ENCODE results near the gene PPP1R13L.
"Not testable (repeated sequence)": the region's sequence is repeated elsewhere in the genome, so short reads cannot be mapped to it uniquely, and the experiment has no call there.

The PPP1R13L gene

DNA sequence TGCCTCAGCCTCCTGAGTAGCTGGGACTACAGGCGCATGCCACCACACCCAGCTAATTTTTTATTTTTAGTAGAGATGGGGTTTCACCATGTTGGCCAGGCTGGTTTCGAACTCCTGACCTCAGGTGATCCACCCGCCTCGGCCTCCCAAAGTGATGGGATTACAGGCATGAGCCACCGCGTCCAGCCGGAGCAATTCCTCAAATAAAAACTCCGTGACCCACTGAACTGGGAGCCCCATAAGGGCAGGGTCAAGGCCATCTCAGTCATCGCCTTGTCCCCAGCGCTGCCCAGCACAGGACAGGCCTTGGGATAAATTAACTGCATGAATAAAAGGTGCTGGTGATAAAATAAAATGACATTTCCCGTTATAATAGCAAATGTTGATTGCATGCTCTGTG lies 25.0 kb upstream of the PPP1R13L start:
- not testable (repeated sequence) for DNase-seq

DNA sequence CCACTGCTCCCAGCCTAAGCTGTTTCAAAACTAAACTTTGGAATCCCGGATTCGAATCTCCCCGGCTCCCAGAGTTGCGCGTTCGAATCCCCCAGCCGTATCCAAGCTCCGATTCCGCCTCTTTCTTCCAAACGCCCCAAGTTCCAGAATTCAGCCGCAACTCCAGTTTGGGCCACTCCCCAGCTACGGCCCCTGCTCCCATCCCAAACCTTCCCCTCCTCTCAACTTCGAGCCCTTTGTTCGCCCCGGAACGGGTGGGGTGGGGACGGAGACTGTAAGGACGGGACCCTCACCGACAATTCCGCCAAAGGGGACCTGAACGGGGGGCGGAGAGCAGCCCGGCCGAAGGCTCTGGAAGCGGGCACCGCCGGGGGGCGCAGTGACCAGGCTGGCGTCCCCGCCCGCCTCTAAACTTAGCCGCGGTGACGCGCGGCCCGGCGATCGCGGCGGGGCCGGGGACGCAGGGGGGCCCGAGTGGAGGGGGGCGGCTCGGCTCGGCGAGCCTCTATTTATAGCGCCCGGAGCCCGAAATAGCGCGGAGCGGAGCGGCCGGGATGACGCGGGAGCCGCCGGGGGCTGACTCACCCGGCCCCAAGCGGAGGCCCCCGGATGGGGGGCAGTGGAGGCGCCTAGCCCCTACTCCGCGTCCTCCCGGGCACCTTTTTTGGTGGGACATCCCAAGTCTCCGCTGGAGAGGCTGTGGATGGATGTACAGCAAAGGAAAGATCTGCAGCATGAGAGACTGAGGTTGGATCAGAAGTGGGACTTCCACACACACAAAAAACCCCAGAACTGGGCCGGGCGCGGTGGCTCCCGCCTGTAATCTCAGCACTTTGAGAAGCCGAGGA lies 23.7 kb upstream of the PPP1R13L start:
- DNase-seq, result peak; percentile 72

DNA sequence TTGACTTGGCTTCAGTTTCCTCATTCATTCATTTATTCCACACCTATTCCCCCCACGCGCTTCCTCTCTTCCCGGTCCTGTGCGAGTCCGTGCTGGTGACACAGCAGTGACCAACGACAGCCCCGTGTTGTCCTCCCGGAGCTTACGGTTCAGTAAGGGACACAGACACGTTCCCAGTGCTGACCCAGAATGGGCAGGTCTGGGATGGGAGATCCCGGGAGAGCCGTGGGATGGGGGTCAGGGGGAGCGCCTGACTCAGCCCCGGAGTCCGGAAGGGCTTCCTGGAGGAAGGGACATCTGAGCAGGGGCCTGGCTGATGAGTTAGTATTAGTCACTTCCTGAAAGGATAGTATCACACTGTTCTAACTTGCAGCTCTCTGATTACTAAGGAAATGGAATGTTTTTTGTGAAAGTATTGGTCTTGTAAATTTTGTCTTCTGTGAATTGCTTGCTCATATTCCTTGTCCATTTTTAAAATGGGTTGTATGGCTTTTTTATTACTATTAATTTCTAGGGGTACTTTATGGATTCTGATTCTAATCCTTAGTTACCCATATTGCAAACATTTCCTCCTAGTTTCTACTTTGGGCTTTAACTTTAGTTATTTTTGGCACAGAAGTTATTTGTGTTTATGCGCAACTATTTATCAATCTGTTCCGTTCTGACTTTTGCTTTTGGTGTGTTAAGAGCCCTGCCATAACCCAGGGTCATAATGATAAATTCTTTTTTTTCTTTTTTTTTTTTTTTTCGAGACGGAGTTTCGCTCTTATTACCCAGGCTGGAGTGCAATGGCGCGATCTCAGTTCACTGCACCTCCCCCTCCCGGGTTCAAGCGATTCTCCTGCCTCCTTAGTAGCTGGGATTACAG lies 19.6 kb upstream of the PPP1R13L start:
- DNase-seq, result peak; percentile 59

DNA sequence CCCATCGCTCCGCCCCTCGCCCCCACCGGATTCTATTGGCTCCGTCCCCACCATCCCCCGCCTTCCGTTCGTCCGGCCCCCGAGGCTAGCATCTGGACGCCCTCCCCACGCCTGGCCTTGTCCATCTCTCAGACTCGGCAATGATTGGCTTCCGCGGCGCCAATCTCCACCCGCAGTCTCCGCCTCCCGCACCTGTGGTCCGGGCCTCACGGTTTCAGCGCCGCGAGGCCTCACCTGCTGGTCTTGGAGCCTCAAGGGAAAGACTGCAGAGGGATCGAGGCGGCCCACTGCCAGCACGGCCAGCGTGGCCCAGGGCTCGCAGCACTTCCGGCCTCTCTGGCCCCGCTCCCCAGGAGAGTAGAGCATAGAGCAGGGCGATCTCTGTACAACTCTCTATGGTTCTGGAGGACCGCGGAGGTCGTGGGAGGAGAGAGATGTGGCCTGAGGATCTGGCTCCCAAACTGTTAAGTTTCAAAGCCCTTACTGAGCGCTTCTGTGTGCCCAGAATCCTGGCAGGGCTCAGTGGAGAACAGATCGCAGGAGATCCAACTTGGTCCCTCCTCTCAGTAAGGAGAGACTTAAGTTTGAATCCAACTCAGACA lies 18.8 kb upstream of the PPP1R13L start, which contains the start of gene ERCC1:
Gene ERCC1, minus strand, starts transcription at position 329 of the 602 bp plus-strand sequence. CDS start 543 bp downstream, outside the sequence.
- DNase-seq, result peak; percentile 94

DNA sequence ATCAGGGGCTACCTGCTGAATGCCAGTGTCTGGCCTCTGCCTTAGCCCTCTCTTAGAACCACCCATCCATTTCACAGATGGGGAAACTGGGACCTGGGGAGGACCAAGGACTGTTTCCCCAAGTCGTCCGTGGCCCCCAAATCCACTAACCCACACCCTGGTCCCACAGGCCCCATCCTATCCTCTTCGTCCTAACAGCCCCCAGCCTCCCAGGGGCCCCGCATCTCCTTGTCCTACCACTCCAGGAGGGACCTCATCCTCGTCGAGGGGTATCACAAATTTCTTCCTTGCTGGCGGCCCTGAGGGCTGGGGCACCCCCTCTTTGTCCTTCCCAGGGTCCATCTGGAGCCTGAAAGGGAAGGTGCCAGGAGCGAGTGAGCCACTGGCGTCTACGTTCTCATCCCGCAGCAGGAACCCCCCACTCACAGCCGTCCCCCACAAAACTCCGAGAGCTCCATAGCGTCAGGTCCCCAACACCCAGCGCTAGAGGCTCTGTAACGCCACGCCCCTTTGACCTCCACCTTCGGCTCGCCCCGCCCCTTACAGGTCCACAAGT lies 18.2 kb upstream of the PPP1R13L start:
- no peak for DNase-seq

DNA sequence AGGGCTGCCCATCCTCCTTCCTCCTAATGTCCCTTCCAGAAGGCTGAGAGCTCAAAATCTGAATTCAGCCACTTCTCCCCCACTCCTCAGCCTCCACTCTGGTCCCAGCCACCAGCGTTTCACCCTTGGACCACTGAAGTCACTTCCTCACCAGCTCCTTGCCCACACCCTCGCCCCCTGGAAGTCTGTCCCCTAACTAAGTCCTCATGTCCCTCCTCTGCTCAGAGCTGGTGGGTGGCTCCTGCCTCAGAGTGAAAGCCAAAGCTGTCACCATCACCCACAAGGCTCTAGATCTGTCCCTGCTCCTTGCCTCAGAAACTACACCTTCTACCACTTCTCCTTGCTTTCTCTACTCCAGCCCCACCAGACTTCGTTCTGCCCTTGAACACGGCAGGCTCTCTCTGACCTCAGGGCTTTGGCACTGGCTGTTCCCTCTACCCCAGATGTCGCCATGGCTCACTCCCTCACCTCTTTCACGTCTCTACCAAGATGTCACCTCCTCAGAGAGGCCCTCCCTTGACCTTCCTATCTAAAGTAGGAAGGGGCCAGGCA lies 17.2 kb upstream of the PPP1R13L start:
- no peak for DNase-seq

DNA sequence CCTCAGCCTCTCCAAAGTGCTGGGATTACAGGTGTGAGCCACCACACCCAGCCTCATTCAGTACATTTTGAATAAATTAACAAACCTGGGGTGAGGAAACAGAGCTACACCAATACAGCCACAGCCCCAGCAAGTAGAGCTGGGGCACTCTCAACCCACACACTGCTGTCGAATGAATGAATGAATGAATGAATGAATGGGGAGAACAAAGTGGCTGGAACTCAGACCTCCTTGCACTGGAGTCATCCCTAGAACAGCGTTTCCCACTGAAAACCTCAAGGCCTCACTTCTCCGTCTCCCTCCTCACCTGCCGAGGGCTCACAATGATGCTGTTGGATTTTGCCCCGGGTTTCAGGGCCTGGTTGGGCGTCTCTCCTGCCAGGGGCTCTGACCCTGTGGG lies 16.0 kb upstream of the PPP1R13L start:
- no peak for DNase-seq

DNA sequence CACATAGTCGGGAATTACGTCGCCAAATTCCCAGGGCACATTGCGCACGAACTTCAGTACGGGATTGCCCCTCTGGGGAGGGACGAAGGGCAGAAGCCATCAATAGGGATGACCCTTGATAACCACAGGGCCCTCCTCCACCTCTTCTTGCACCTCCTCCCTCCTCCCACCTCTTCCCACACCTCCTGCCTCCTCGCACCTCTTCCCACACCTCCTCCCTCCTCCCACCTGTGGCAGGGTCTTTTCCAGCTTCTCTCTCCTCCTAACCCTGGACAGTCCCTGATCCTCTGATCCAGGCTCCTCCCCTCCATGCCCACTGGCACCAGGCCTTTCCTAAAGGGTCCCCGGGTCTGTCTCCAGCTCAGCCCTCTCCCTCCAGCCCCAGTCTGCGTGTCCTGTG lies 15.5 kb upstream of the PPP1R13L start:
- no peak for DNase-seq

DNA sequence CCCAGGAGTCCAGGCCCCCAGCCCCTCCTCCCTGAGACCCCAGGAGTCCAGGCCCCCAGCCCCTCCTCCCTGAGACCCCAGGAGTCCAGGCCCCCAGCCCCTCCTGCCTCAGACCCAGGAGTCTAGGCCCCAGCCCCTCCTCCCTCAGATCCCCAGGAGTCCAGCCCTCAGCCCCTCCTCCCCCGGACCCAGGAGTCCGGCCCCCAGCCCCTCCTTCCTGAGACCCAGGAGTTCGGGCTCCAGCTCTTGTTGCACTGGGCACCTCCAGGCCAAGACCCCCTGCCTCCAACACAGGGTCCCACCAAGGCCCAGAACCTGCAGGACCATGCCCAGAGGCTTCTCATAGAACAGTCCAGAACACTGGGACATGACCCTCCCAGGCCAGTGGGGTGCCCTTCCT lies 15.0 kb upstream of the PPP1R13L start:
- no peak for DNase-seq

DNA sequence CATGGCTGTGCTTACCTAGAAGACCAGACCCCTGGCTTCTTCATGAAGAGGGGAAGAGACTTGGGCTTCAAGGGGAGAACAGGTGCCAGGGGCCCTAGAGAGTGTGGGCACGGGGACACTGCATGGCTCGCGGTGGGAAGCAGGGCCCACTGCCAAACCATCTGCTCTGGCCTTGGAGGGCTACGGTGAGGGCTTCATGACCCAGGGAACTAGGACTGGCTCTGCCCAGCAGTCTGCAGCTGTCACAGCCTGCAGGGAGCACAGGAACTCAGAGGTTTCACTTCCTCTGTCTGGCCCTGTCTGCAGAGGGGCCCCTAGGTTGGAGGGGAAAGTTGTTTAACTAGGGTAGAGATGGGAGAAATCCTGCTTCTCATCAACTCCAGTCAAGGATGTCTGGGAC lies 14.5 kb upstream of the PPP1R13L start:
- DNase-seq, result no peak

DNA sequence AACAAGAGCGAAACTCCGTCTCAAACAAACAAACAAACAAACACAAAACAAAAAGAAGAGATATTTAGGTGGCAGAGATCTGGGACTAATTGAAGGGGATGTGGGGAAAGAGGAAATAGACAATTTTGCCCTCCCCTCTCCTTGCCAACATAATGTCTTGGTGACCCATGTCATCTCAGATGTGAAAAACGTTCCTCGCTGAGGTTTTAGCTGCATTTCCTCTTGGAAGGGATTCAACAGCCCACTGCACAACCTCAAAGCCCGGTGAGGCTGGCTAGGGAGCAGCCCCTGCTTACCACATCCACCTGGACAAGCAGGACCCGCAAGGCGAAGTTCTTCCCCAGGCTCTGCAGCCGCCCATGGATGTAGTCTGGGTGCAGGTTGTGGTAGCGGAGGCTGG lies 13.9 kb upstream of the PPP1R13L start:
- no peak for DNase-seq

DNA sequence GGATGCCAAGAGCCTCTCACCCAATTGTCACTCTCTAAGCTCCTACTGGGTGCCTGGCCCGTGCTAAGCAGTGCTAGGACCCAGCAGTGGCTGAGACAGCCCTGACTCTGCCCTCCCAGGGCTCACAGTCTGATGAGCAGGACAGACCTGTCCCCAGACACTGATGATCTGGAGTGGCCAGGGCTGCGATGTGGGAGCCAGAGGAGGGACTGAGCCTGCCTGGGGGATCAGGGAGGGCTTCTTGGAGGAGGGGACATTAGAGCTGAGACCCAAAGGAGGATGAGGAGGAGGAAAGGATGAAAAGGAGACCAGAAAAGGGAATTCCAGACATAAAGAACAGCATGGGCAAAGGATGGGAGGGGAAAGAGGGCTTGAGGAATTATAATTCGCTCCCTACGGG lies 12.3 kb upstream of the PPP1R13L start:
- DNase-seq, result no peak

DNA sequence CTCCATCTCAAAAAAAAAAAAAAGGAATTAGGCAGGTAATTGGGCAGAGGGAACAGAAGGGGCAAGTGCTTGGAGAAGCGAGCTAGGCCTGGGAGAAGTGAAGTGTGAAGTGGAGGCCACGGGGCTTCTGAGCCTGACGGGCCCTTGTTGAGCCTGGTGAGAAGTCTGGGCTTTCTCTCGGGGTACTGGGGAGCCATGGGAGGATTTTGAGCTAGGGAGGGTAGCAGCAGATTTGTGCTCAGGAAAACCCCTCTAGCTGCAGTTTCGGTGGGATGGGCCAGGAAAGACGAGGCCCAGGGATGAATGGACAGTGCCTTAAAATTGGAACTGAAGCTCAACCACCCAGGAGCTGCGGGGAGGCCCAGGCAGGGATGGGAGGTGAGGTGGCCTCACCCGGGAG lies 9.6 kb upstream of the PPP1R13L start:
- DNase-seq, result no peak

DNA sequence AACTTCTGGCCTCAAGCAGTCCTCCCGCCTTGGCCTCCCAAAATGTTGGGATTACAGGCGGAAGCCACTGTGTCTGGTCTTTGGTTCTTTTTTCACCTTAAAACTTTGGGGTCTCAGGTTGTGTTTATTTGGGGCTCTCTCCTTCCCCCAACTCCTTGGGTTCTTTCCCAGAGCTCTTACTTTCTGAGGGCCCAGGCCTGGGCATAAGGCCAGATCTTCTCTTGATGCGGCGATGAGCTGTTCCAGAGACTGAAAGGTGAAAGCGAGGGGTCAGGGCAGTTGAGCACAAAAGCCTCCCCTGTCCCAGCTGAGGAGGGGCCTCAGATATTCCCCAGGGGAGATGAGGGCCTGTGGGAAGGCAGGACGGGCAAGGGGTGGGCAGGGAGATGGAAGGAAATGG lies 8.6 kb upstream of the PPP1R13L start:
- DNase-seq, result no peak

DNA sequence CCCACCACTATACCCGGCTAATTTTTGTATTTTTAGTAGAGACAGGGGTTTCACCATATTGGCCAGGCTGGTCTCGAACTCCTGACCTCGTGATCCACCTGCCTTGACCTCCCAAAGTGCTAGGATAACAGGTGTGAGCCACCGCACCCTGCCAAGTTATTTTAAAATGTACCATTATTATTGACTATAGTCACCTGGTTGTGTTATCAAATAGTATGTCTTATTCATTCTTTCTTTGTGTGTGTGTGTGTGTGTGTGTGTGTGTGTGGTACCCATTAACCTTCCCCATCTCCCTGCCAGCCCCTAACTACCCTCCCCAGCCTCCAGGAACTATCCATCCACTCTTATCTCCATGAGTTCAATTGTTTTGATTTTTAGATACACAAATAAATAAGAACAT lies 5.5 kb upstream of the PPP1R13L start:
- DNase-seq, result not testable (repeated sequence)

DNA sequence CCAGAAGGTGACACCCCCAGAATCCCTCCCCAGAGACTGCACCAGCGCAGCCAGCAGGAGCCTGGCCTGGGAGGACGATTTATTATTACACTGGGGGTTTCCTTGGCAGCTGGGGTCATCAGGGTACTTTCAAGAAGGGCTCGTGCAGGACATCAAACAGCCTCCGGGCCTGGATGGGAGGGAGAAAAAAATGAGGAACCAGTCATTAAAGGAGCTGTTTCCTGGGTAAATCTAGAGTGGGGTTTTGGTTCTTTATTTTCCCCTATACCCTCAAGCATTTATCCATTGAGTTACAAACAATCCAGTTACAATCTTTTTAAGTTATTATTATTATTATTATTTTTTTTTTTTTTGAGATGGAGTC lies 4.7 kb upstream of the PPP1R13L start:
- no peak for DNase-seq

DNA sequence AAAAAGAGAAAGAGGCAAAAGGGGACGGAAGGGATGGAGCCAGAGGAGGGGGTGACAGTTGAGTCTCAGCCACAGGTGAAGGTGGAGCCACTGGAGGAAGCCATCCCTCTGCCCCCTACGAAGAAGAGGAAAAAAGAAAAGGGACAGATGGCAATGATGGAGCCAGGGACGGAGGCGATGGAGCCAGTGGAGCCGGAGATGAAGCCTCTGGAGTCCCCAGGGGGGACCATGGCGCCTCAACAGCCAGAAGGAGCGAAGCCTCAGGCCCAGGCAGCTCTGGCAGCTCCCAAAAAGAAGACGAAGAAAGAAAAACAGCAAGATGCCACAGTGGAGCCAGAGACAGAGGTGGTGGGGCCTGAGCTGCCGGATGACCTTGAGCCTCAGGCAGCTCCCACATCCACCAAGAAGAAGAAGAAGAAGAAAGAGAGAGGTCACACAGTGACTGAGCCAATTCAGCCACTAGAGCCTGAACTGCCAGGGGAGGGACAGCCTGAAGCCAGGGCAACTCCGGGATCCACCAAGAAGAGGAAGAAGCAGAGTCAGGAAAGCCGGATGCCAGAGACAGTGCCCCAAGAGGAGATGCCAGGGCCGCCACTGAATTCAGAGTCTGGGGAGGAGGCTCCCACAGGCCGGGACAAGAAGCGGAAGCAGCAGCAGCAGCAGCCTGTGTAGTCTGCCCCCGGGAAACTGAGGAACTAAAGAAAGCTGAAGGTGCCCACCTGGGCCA lies 4.1 kb upstream of the PPP1R13L start:
- DNase-seq, result no peak

DNA sequence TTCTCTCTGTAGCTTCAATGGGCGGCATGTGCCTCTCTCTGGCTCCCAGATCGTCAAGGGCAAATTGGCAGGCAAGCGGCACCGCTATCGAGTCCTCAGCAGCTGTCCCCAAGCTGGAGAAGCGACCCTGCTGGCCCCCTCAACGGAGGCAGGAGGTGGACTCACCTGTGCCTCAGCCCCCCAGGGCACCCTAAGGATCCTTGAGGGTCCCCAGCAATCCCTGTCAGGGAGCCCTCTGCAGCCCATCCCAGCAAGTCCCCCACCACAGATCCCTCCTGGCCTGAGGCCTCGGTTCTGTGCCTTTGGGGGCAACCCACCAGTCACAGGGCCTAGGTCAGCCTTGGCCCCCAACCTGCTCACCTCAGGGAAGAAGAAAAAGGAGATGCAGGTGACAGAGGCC lies 3.3 kb upstream of the PPP1R13L start:
- DNase-seq, result no peak

DNA sequence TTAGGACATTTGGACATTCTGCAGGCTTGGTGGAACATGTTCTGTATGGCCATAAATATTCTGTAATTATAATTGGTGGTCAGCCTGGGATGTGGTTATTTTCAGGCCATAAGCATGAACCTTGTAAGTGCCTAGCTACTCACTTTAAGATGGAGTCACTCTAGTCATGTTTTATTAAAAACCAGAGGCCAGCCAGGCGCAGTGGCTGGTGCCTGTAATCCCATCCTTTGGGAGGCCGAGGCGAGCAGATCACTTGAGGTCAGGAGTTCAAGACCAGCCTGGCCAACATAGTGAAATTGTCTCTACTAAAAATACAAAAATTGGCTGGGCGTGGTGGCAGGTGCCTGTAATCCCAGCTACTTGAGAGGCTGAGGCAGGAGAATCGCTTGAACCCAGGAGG lies 2.7 kb upstream of the PPP1R13L start:
- not testable (repeated sequence) for DNase-seq

DNA sequence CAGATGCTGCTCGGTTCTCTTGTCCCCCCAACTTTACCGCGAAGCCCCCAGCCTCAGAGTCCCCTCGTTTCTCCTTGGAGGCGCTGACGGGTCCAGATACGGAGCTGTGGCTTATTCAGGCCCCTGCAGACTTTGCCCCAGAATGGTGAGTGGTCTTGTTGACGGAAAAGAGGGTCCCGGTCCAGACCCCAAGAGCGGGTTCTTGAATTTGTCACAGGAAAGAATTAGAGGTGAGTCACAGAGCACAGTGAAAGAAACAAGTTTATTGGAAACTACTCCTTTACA lies 2.2 kb upstream of the PPP1R13L start:
- no peak for DNase-seq

DNA sequence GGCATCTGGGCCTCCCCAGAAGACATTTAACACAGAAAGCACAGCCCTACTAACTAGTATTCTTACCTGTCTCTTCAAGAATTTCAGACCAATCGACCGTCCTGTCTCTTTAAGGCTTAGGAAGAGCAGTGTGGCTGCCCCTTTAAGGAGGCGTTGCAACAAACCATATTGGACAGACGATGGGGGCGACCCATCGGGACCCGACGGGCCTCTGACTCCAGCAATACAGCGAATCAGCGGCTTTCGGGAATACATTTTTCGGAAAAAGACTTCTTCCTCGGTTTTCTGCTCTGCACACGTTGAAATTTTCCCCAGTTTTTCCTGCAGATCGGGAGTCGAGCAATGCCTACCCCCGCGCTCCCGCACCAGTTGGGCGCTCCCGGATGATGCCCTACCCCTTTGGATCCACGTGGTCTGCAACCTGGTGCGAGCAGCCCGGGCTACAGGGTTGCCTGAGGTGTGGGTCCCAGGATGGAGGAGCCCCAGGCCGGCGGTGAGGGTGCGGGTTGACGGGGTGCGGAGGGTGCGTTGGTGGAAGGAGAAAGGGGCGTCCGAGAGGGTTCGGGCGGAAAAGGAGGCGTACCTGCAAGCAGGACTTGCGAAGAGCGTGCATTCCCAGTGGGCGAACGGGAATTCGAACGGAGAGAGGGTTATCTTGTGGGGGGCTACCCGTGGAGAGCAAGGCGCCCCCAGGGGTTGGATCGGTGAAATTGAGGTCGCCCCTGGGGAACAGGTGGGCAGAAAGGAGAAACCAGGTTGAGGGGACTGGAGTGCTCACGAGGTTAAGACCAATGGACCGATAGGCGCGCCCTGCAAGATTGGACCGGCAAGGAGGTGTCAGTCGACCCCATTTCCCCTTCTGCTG lies 1.6 kb upstream of the PPP1R13L start, which contains the start of gene POLR1G:
Gene POLR1G, plus strand, starts transcription at position 419 of the 865 bp plus-strand sequence. Its CDS starts 53 bp downstream, at position 472.
- peak; percentile 85 for DNase-seq

All from right hindlimb (tissue), 1 donor.